ENCODE measurements around the gene CIC. TPM values are rescaled to one million over a fixed set of nuclear protein-coding genes. Genes with fewer than 3 reads are reported as not detected.
A peak's percentile ranks its signal among the peaks of the same experiment; 100 is the strongest.

Gene CIC
- total RNA-seq, 1 experiment from 2014 or later = 60.7 TPM

- intact Hi-C loops (cut with micrococcal nuclease; ENCODE audit: unreplicated experiment) = no loop called here
- Histone ChIP-seq H3K36me3 (ENCODE audit: low read depth) (no peaks in the 10 kb centered on the region), H4K20me1 (ENCODE audit: insufficient read depth) (peaks cover 14% of the 10 kb centered on the region; the same call in 1 of the 2 replicates), H3K79me2 (ENCODE audit: low read depth) (peaks cover 35% of the 10 kb centered on the region), H3K4me1 (replicated peaks; ENCODE audit: insufficient read depth) (peaks cover 6% of the 10 kb centered on the region), H3K9me3 (ENCODE audit: insufficient read depth, low read depth) (no peaks in the 10 kb centered on the region), H3K4me2 (no peak overlapping the region), H3F3A (ENCODE audit: insufficient read depth, low read depth) (peaks cover 18% of the 10 kb centered on the region), H2AFZ (no peak overlapping the region), H3K9me2 (ENCODE audit: insufficient read depth) (no peaks in the 10 kb centered on the region), H3K27ac (no peak overlapping the region), H3K27me3 (ENCODE audit: insufficient read depth, low read depth) (no peaks in the 10 kb centered on the region), H3K4me3 (no peak overlapping the region)
- no peak for TF ChIP-seq EZH2 (IDR thresholded peaks at IDR 0.05; ENCODE audit: low read depth)
- no peak for TF ChIP-seq CTCF (conservative IDR thresholded peaks at IDR 0.05)
- POLR2A ChIA-PET (ENCODE audit: unreplicated experiment) = interaction anchor here (0.7 kb wide), 1 partner anchor 21 kb away, joined by 4 read pairs; no protein-coding TSS in a partner anchor
- CTCF ChIA-PET = interaction anchor here (0.7 kb wide), 1 partner anchor 26 kb away, joined by 8 read pairs; no protein-coding TSS in a partner anchor
- no TSS peak for BruUV-seq (replicated peaks)
- no peak for DNase-seq
Measured at GRCh38 chr19:42250666-42251531, 18.2 kb upstream of the CIC start.

- POLR2A ChIA-PET (ENCODE audit: unreplicated experiment) = interaction anchor here (0.7 kb wide), 1 partner anchor 22 kb away, joined by 4 read pairs; no protein-coding TSS in a partner anchor
- H3K4me3 ChIP-seq = no peak overlapping the region
- no peaks in the 10 kb centered on the region for H3K9me3 ChIP-seq (ENCODE audit: insufficient read depth, low read depth)
- H3K4me1 ChIP-seq (replicated peaks; ENCODE audit: insufficient read depth) = peaks cover 6% of the 10 kb centered on the region
- peaks cover 35% of the 10 kb centered on the region for H3K79me2 ChIP-seq (ENCODE audit: low read depth)
- no peak for DNase-seq
- no peak overlapping the region for H2AFZ ChIP-seq
- no peaks in the 10 kb centered on the region for H3K27me3 ChIP-seq (ENCODE audit: insufficient read depth, low read depth)
- H4K20me1 ChIP-seq (ENCODE audit: insufficient read depth) = peaks cover 14% of the 10 kb centered on the region; the same call in 1 of the 2 replicates
- peak overlapping the region; percentile 23; the same call in 1 of the 2 replicates for H3K4me2 ChIP-seq
- intact Hi-C loops (cut with micrococcal nuclease; ENCODE audit: unreplicated experiment) = no loop called here
- H3K9me2 ChIP-seq (ENCODE audit: insufficient read depth) = no peaks in the 10 kb centered on the region
- CTCF ChIA-PET = no interaction called here
- no peak overlapping the region for H3K27ac ChIP-seq
- no TSS peak for BruUV-seq (replicated peaks)
- H3K36me3 ChIP-seq (ENCODE audit: low read depth) = no peaks in the 10 kb centered on the region
- TF ChIP-seq EZH2 (IDR thresholded peaks at IDR 0.05; ENCODE audit: low read depth) = no peak
- peaks cover 15% of the 10 kb centered on the region for H3F3A ChIP-seq (ENCODE audit: insufficient read depth, low read depth)
Measured at GRCh38 chr19:42251572-42252358, 17.3 kb upstream of the CIC start.

- Histone ChIP-seq H2AFZ (peak overlapping the region; percentile 70), H3K36me3 (ENCODE audit: low read depth) (no peaks in the 10 kb centered on the region), H3K4me1 (replicated peaks; ENCODE audit: insufficient read depth) (peaks cover 6% of the 10 kb centered on the region), H3K4me3 (peak overlapping the region; percentile 83), H3K79me2 (ENCODE audit: low read depth) (peaks cover 35% of the 10 kb centered on the region), H3F3A (ENCODE audit: insufficient read depth, low read depth) (peaks cover 13% of the 10 kb centered on the region), H3K27ac (no peak overlapping the region), H4K20me1 (ENCODE audit: insufficient read depth) (peaks cover 14% of the 10 kb centered on the region; the same call in 1 of the 2 replicates), H3K9me2 (ENCODE audit: insufficient read depth) (no peaks in the 10 kb centered on the region), H3K9me3 (ENCODE audit: insufficient read depth, low read depth) (no peaks in the 10 kb centered on the region), H3K27me3 (ENCODE audit: insufficient read depth, low read depth) (no peaks in the 10 kb centered on the region), H3K4me2 (peak overlapping the region; percentile 81)
- TF ChIP-seq CTCF (conservative IDR thresholded peaks at IDR 0.05) (no peak), EZH2 (IDR thresholded peaks at IDR 0.05; ENCODE audit: low read depth) (no peak)
- intact Hi-C loops (cut with micrococcal nuclease; ENCODE audit: unreplicated experiment) = loop anchor here (1.0 kb wide), 1 partner anchor 8 kb away; no protein-coding TSS in a partner anchor
- ChIA-PET CTCF (no interaction called here), POLR2A (ENCODE audit: unreplicated experiment) (no interaction called here)
- no peak for DNase-seq
- BruUV-seq (replicated peaks) = TSS peak; percentile 43
Measured at GRCh38 chr19:42252365-42253244, 16.4 kb upstream of the CIC start.
